Spinal cord (tissue), 10 donors: ENCODE data around the gene ULK3. TPM values are rescaled to one million over a fixed set of nuclear protein-coding genes. Genes with fewer than 3 reads are reported as not detected.

Experiments used
- DNase-seq, 6 donors: peaks; one replicate each; pipeline versions ENCODE4 v3.0.0 to v3.0.0-alpha.2; 2013 to 2015; ENCODE audit warnings: low spot score in 6 of 6, low read depth in 4 of 6
- H3K27ac ChIP-seq: one replicate; pipeline ENCODE4 v1.5.1; 2013; ENCODE audit warnings: low read depth, low read length, control low read depth
- H3K27me3 ChIP-seq: one replicate; pipeline ENCODE4 v1.6.1; 2013; ENCODE audit warnings: low read length; ENCODE audit not compliant: control insufficient read depth, insufficient read depth
- H3K36me3 ChIP-seq: one replicate; pipeline ENCODE4 v1.6.1; 2013; ENCODE audit warnings: low read length; ENCODE audit not compliant: control insufficient read depth, insufficient read depth
- H3K4me1 ChIP-seq: one replicate; pipeline ENCODE4 v1.6.1; 2013; ENCODE audit warnings: low read length; ENCODE audit not compliant: control insufficient read depth, insufficient read depth
- H3K4me3 ChIP-seq: one replicate; pipeline ENCODE4 v1.5.1; 2013; ENCODE audit warnings: low read depth, low read length, control low read depth
- H3K9me3 ChIP-seq: one replicate; pipeline ENCODE4 v1.6.1; 2013; ENCODE audit warnings: low read length; ENCODE audit not compliant: control insufficient read depth, insufficient read depth
- WGBS: methylation state at CpG from one replicate; pipeline ENCODE4 v1.1.5; 2013; ENCODE audit warnings: missing lambda C conversion rate; ENCODE audit not compliant: insufficient coverage; 5-methylcytosine and 5-hydroxymethylcytosine counted together
- polyA plus RNA-seq, 2 donors: library from polyadenylated mRNA; unstranded; fragments of 120-200 nt; gene quantifications; one replicate each; pipeline ENCODE4 v1.2.1, GENCODE V29; 2013; ENCODE audit not compliant: insufficient read length in 2 of 2
- total RNA-seq, 2 donors: library from RNA; depleted of rRNA in 1 of 2; stranded (reverse); fragments of 120-200 nt in 1 of 2; fragments of >200 nt in 1 of 2; gene quantifications; one replicate each; pipeline versions ENCODE4 v1.2.3 to v1.2.4, GENCODE V29; 2013 to 2014
- donor health status: healthy.

ULK3 gene
- total and polyA plus RNA-seq, 4 donors: 35.8 to 88.9 (median 58.4) TPM

GRCh38 chr15:74828835-74829234 lies 14.1 kb downstream of the ULK3 start:
- Histone ChIP-seq H3K27me3 (peaks cover 36% of the 10 kb centered on the region), H3K36me3 (no peaks in the 10 kb centered on the region)

GRCh38 chr15:74827614-74828013 lies 15.3 kb downstream of the ULK3 start:
- WGBS: 65% methylated on average over 5 of the region's 5 CpGs
- Histone ChIP-seq H3K4me3 (no peak overlapping the region), H3K27ac (no peak overlapping the region), H3K27me3 (peaks cover 36% of the 10 kb centered on the region), H3K9me3 (no peaks in the 10 kb centered on the region), H3K4me1 (peaks cover 37% of the 10 kb centered on the region), H3K36me3 (no peaks in the 10 kb centered on the region)
- DNase-seq: no peak

More at GRCh38 chr15:74828835-74829234, 14.1 kb downstream of the ULK3 start:
- Histone ChIP-seq H3K27ac (no peak overlapping the region), H3K4me3 (no peak overlapping the region), H3K4me1 (peaks cover 40% of the 10 kb centered on the region), H3K9me3 (no peaks in the 10 kb centered on the region)
- WGBS: 48% methylated on average over 5 of the region's 6 CpGs
- no peak for DNase-seq

- H3K36me3 ChIP-seq: no peaks in the 10 kb centered on the region
- peaks cover 36% of the 10 kb centered on the region for H3K27me3 ChIP-seq
- H3K4me1 ChIP-seq: peaks cover 36% of the 10 kb centered on the region
- H3K4me3 ChIP-seq: no peak overlapping the region
- H3K27ac ChIP-seq: no peak overlapping the region
- no peaks in the 10 kb centered on the region for H3K9me3 ChIP-seq
- WGBS: 12% methylated on average over 18 of the region's 21 CpGs
- no peak for DNase-seq
These were observed 16.0 kb downstream of the ULK3 start for GRCh38 chr15:74826921-74827320.

GRCh38 chr15:74826364-74826819 lies 16.6 kb downstream of the ULK3 start, which contains the start of gene CPLX3:
Gene CPLX3, plus strand, starts transcription at chr15:74826627. Its CDS starts 77 bp downstream, at chr15:74826704.
- no peak within 1 kb of the TSS for H3K4me3 ChIP-seq
- H3K27ac ChIP-seq: no peak within 1 kb of the TSS
- peaks cover 36% of the 10 kb centered on the region for H3K27me3 ChIP-seq
- H3K4me1 ChIP-seq: peaks cover 34% of the 10 kb centered on the region
- peak in 2 of 6 donors; percentile 31 to 62 for DNase-seq
- no peaks in the 10 kb centered on the region for H3K9me3 ChIP-seq
- H3K36me3 ChIP-seq: no peaks in the 10 kb centered on the region
- under 1% methylated on average over 30 of the region's 44 CpGs for WGBS

- Histone ChIP-seq H3K27me3 (peaks cover 36% of the 10 kb centered on the region), H3K9me3 (no peaks in the 10 kb centered on the region), H3K4me3 (no peak overlapping the region), H3K4me1 (peaks cover 34% of the 10 kb centered on the region), H3K36me3 (no peaks in the 10 kb centered on the region), H3K27ac (no peak overlapping the region)
- DNase-seq: no peak
- no CpG with 5 or more reads among the region's 10 CpGs for WGBS
These were observed 17.1 kb downstream of the ULK3 start for GRCh38 chr15:74825866-74826265.

GRCh38 chr15:74824976-74825375 lies 18.0 kb downstream of the ULK3 start:
- H3K36me3 ChIP-seq: no peaks in the 10 kb centered on the region
- peaks cover 27% of the 10 kb centered on the region for H3K4me1 ChIP-seq
- no peak overlapping the region for H3K4me3 ChIP-seq
- H3K27ac ChIP-seq: no peak overlapping the region
- 77% methylated on average over 7 of the region's 7 CpGs for WGBS
- no peak for DNase-seq
- H3K9me3 ChIP-seq: no peaks in the 10 kb centered on the region
- peaks cover 36% of the 10 kb centered on the region for H3K27me3 ChIP-seq

- no peak overlapping the region for H3K27ac ChIP-seq
- H3K9me3 ChIP-seq: no peaks in the 10 kb centered on the region
- H3K4me1 ChIP-seq: peaks cover 26% of the 10 kb centered on the region
- DNase-seq: no peak
- H3K27me3 ChIP-seq: peaks cover 29% of the 10 kb centered on the region
- no peak overlapping the region for H3K4me3 ChIP-seq
- H3K36me3 ChIP-seq: no peaks in the 10 kb centered on the region
- 66% methylated on average over 6 of the region's 6 CpGs for WGBS
These were observed 19.6 kb downstream of the ULK3 start for GRCh38 chr15:74823324-74823723.

GRCh38 chr15:74822233-74822632 lies 20.7 kb downstream of the ULK3 start:
- 77% methylated on average over 3 of the region's 4 CpGs for WGBS
- peaks cover 18% of the 10 kb centered on the region for H3K27me3 ChIP-seq

GRCh38 chr15:74821790-74822158 lies 21.2 kb downstream of the ULK3 start:
- no peak for DNase-seq
- Histone ChIP-seq H3K27me3 (peaks cover 14% of the 10 kb centered on the region), H3K4me1 (peaks cover 30% of the 10 kb centered on the region), H3K4me3 (no peak overlapping the region), H3K27ac (no peak overlapping the region), H3K36me3 (no peaks in the 10 kb centered on the region), H3K9me3 (no peaks in the 10 kb centered on the region)
- WGBS: 87% methylated on average over 5 of the region's 7 CpGs

More at GRCh38 chr15:74822233-74822632, 20.7 kb downstream of the ULK3 start:
- no peak overlapping the region for H3K4me3 ChIP-seq
- H3K36me3 ChIP-seq: no peaks in the 10 kb centered on the region
- DNase-seq: no peak
- no peaks in the 10 kb centered on the region for H3K9me3 ChIP-seq
- peaks cover 30% of the 10 kb centered on the region for H3K4me1 ChIP-seq
- H3K27ac ChIP-seq: no peak overlapping the region

- 23% methylated on average over 11 of the region's 11 CpGs for whole genome bisulfite sequencing
- peaks cover 9% of the 10 kb centered on the region for H3K27me3 ChIP-seq
- peaks cover 30% of the 10 kb centered on the region for H3K4me1 ChIP-seq
- no peak overlapping the region for H3K27ac ChIP-seq
- peak in 2 of 6 donors; percentile 68 to 84 for DNase-seq
- H3K9me3 ChIP-seq: no peaks in the 10 kb centered on the region
- no peak overlapping the region for H3K4me3 ChIP-seq
- H3K36me3 ChIP-seq: no peaks in the 10 kb centered on the region
These were observed 21.7 kb downstream of the ULK3 start for GRCh38 chr15:74821091-74821789.
